Neural crest cell (in vitro differentiated cells): ENCODE results near the gene KRTAP10-10. TPM values are rescaled to one million over a fixed set of nuclear protein-coding genes. Genes with fewer than 3 reads are reported as not detected.
"Not testable (repeated sequence)": the region's sequence is repeated elsewhere in the genome, so short reads cannot be mapped to it uniquely, and the experiment has no call there.

Experiments
- DNase-seq: peaks from one replicate; pipeline ENCODE4 v3.0.0; 2021; ENCODE audit warnings: low read depth, mixed read lengths, low spot score
- H3K27ac Mint-ChIP-seq: one replicate; pipeline ENCODE4 v1.8.0; 2021; ENCODE audit warnings: mild to moderate bottlenecking, mixed read lengths; ENCODE audit not compliant: unreplicated experiment
- H3K27me3 Mint-ChIP-seq: 2 replicates; pipeline ENCODE4 v1.8.0; 2021; ENCODE audit warnings: low read depth, mild to moderate bottlenecking, mixed read lengths
- H3K36me3 Mint-ChIP-seq: 2 replicates; pipeline ENCODE4 v1.8.0; 2021; ENCODE audit warnings: low read depth, mild to moderate bottlenecking, mixed read lengths
- H3K4me1 Mint-ChIP-seq: 2 replicates; pipeline ENCODE4 v1.8.0; 2021; ENCODE audit warnings: mixed read lengths
- H3K4me3 Mint-ChIP-seq: one replicate; pipeline ENCODE4 v1.8.0; 2021; ENCODE audit warnings: mild to moderate bottlenecking, mixed read lengths
- H3K9me3 Mint-ChIP-seq: 2 replicates; pipeline ENCODE4 v1.8.0; 2021; ENCODE audit warnings: mixed read lengths
- CTCF ChIP-seq: fragments of 200-600 bp; sonication (generic); conservative IDR thresholded peaks from 2 replicates; pipeline ENCODE4 v1.5.0; 2021; ENCODE audit warnings: antibody characterized with exemption, mild to moderate bottlenecking
- total RNA-seq: library from RNA; stranded (reverse); gene quantifications from 2 replicates; pipeline ENCODE4 v1.2.1, GENCODE V29; 2021

KRTAP10-10 gene
- total RNA-seq, 1 donor from 2014 or later, result not detected

- Mint-ChIP-seq H3K9me3 (peaks cover 20% of the 10 kb centered on the region), H3K27ac (no peak overlapping the region), H3K4me1 (no peaks in the 10 kb centered on the region), H3K36me3 (peaks cover 9% of the 10 kb centered on the region), H3K4me3 (no peak overlapping the region), H3K27me3 (peaks cover 8% of the 10 kb centered on the region)
- no peak for TF ChIP-seq CTCF
- DNase-seq, result no peak
Measured at GRCh38 chr21:44618909-44619308, 18.2 kb upstream of the KRTAP10-10 start.

- H3K4me3 Mint-ChIP-seq, result no peak overlapping the region
- no peak for TF ChIP-seq CTCF
- H3K36me3 Mint-ChIP-seq, result peaks cover 12% of the 10 kb centered on the region
- peaks cover 8% of the 10 kb centered on the region for H3K27me3 Mint-ChIP-seq
- H3K9me3 Mint-ChIP-seq, result peaks cover 30% of the 10 kb centered on the region
- H3K27ac Mint-ChIP-seq, result no peak overlapping the region
- DNase-seq, result no peak
- H3K4me1 Mint-ChIP-seq, result no peaks in the 10 kb centered on the region
Measured at GRCh38 chr21:44619886-44620285, 17.3 kb upstream of the KRTAP10-10 start.

GRCh38 chr21:44623575-44623974 lies 13.6 kb upstream of the KRTAP10-10 start:
- Mint-ChIP-seq H3K9me3 (peaks cover 32% of the 10 kb centered on the region), H3K4me1 (no peaks in the 10 kb centered on the region), H3K4me3 (no peak overlapping the region), H3K36me3 (peaks cover 12% of the 10 kb centered on the region), H3K27me3 (peaks cover 8% of the 10 kb centered on the region), H3K27ac (no peak overlapping the region)
- no peak for TF ChIP-seq CTCF
- DNase-seq, result no peak

- no peak overlapping the region for H3K27ac Mint-ChIP-seq
- H3K9me3 Mint-ChIP-seq, result peaks cover 32% of the 10 kb centered on the region
- H3K36me3 Mint-ChIP-seq, result peaks cover 5% of the 10 kb centered on the region
- no peaks in the 10 kb centered on the region for H3K4me1 Mint-ChIP-seq
- H3K27me3 Mint-ChIP-seq, result peaks cover 5% of the 10 kb centered on the region
- no peak for DNase-seq
- TF ChIP-seq CTCF, result no peak
- no peak overlapping the region for H3K4me3 Mint-ChIP-seq
Measured at GRCh38 chr21:44625756-44626155, 11.4 kb upstream of the KRTAP10-10 start.

DNA sequence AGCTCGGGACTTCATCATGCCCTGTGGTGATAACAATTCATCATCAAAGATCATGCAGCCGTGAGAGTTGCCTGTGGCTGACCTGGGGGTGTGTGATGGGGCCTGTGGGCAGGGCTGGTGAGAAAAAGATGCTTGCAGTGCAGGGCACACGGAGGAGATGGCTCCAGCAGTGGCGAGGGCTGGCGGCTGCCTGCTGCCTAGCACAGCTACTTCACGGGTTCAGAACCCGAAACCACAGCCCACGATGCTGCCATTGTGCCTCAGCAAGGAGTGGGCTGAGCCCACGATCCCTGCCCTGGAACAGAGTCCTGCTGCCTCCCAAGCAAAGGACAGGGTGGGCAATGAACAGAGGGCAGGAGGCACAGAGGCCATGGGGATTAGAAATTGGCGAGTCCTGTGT lies 10.9 kb upstream of the KRTAP10-10 start:
- DNase-seq, result no peak
- TF ChIP-seq CTCF, result no peak
- H3K36me3 Mint-ChIP-seq, result peaks cover 8% of the 10 kb centered on the region
- H3K27me3 Mint-ChIP-seq, result peaks cover 4% of the 10 kb centered on the region
- H3K9me3 Mint-ChIP-seq, result peaks cover 36% of the 10 kb centered on the region
- H3K4me3 Mint-ChIP-seq, result no peak overlapping the region
- H3K27ac Mint-ChIP-seq, result no peak overlapping the region
- H3K4me1 Mint-ChIP-seq, result no peaks in the 10 kb centered on the region

DNA sequence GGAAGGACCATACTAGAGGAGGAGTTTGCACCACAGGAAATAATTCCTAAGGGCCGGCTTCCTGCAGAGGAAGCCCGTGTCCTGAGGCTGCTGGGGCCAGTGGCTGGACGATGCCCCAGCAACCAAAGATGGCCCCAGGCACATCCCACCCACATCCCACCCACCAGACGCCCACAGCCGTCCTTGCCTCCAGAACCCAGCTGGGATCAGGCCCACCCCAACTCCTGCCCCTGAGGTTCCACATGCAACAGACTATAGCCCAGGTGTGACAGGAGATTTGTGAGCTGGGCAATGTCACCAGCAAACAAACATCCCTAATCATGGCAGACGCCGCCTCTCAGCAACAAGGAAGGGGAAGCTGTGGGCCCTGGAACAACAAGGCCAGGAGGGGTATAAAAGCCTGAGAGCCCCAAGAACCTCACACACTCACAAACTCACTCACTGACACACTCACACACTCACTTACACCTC lies 10.4 kb upstream of the KRTAP10-10 start, which contains the start of gene KRTAP10-9:
Gene KRTAP10-9 (plus strand): TSS at position 421 of the 471 bp plus-strand sequence. CDS start 79 bp downstream, outside the sequence.
- no peaks in the 10 kb centered on the region for H3K4me1 Mint-ChIP-seq

DNA sequence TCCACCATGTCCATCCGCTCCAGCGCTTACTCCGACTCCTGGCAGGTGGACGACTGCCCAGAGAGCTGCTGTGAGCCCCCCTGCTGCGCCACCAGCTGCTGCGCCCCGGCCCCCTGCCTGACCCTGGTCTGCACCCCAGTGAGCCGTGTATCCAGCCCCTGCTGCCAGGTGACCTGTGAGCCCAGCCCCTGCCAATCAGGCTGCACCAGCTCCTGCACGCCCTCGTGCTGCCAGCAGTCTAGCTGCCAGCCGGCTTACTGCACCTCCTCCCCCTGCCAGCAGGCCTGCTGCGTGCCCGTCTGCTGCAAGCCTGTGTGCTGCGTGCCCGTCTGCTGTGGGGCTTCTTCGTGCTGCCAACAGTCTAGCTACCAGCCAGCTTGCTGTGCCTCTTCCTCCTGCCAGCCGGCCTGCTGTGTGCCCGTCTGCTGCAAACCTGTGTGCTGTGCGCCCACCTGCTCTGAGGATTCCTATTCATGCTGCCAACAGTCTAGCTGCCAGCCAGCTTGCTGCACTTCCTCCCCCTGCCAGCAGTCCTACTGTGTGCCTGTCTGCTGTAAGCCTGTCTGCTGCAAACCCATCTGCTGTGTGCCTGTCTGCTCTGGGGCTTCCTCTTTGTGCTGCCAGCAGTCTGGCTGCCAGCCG lies 9.9 kb upstream of the KRTAP10-10 start:
- H3K27ac Mint-ChIP-seq, DNase-seq, H3K27me3 Mint-ChIP-seq, H3K4me1 Mint-ChIP-seq, H3K4me3 Mint-ChIP-seq: not testable (repeated sequence)
- Mint-ChIP-seq H3K36me3 (peaks cover 10% of the 10 kb centered on the region), H3K9me3 (peaks cover 37% of the 10 kb centered on the region)

More for the DNA sequence above, 10.4 kb upstream of the KRTAP10-10 start, which contains the start of gene KRTAP10-9:
- TF ChIP-seq CTCF, result no peak
- H3K4me3 Mint-ChIP-seq, result no peak within 1 kb of the TSS
- H3K27me3 Mint-ChIP-seq, result peaks cover 4% of the 10 kb centered on the region
- H3K36me3 Mint-ChIP-seq, result peaks cover 10% of the 10 kb centered on the region
- peaks cover 37% of the 10 kb centered on the region for H3K9me3 Mint-ChIP-seq
- no peak within 1 kb of the TSS for H3K27ac Mint-ChIP-seq
- DNase-seq, result no peak

- H3K4me1 Mint-ChIP-seq, DNase-seq, H3K4me3 Mint-ChIP-seq, H3K27me3 Mint-ChIP-seq, H3K27ac Mint-ChIP-seq: not testable (repeated sequence)
- H3K9me3 Mint-ChIP-seq, result peaks cover 37% of the 10 kb centered on the region
- H3K36me3 Mint-ChIP-seq, result peaks cover 10% of the 10 kb centered on the region
Measured at GRCh38 chr21:44627831-44628233, 9.3 kb upstream of the KRTAP10-10 start.
